Measurements from ENCODE around the gene SPRING1.
"Not testable (repeated sequence)": the region's sequence is repeated elsewhere in the genome, so short reads cannot be mapped to it uniquely, and the experiment has no call there.

Gene SPRING1

GRCh38 chr12:116737774-116738657, at the start of gene SPRING1, which contains the start of gene RNFT2:
Gene SPRING1, minus strand, starts transcription at chr12:116738069. Its CDS starts 169 bp downstream, at chr12:116737900.
Gene RNFT2, plus strand, starts transcription at chr12:116738315. Its CDS starts 2,183 bp downstream, at chr12:116740498.
- peak; percentile 93 for DNase-seq (ENCODE audit: low read depth)

- DNase-seq (ENCODE audit: low read depth): no peak
These were observed 46.4 kb upstream of the SPRING1 start for GRCh38 chr12:116784238-116784612.

- no peak for DNase-seq (ENCODE audit: low read depth)
These were observed 45.8 kb upstream of the SPRING1 start for GRCh38 chr12:116783525-116784237.

GRCh38 chr12:116780942-116781341, 43.1 kb upstream of the SPRING1 start:
- no peak for DNase-seq (ENCODE audit: low read depth)

GRCh38 chr12:116779597-116779996, 41.7 kb upstream of the SPRING1 start:
- DNase-seq (ENCODE audit: low read depth): no peak

- DNase-seq (ENCODE audit: low read depth): no peak
These were observed 39.4 kb upstream of the SPRING1 start for GRCh38 chr12:116777245-116777644.

- DNase-seq (ENCODE audit: low read depth): no peak
These were observed 36.2 kb upstream of the SPRING1 start for GRCh38 chr12:116774020-116774419.

- no peak for DNase-seq (ENCODE audit: low read depth)
These were observed 35.4 kb upstream of the SPRING1 start for GRCh38 chr12:116773276-116773731.

GRCh38 chr12:116771651-116772050, 33.8 kb upstream of the SPRING1 start:
- no peak for DNase-seq (ENCODE audit: low read depth)

GRCh38 chr12:116766746-116767145, 28.9 kb upstream of the SPRING1 start:
- DNase-seq (ENCODE audit: low read depth): no peak

- DNase-seq (ENCODE audit: low read depth): no peak
These were observed 28.4 kb upstream of the SPRING1 start for GRCh38 chr12:116766285-116766684.

- no peak for DNase-seq (ENCODE audit: low read depth)
These were observed 27.4 kb upstream of the SPRING1 start for GRCh38 chr12:116765271-116765670.

- no peak for DNase-seq (ENCODE audit: low read depth)
These were observed 23.6 kb upstream of the SPRING1 start for GRCh38 chr12:116761499-116761898.

- no peak for DNase-seq (ENCODE audit: low read depth)
These were observed 22.8 kb upstream of the SPRING1 start for GRCh38 chr12:116760622-116761020.

- DNase-seq (ENCODE audit: low read depth): no peak
These were observed 22.1 kb upstream of the SPRING1 start for GRCh38 chr12:116759783-116760621.

GRCh38 chr12:116754783-116755182, 16.9 kb upstream of the SPRING1 start:
- not testable (repeated sequence) for DNase-seq (ENCODE audit: low read depth)

- not testable (repeated sequence) for DNase-seq (ENCODE audit: low read depth)
These were observed 16.2 kb upstream of the SPRING1 start for GRCh38 chr12:116754097-116754496.

GRCh38 chr12:116750298-116750697, 12.4 kb upstream of the SPRING1 start:
- DNase-seq (ENCODE audit: low read depth): no peak

GRCh38 chr12:116749884-116750283, 12.0 kb upstream of the SPRING1 start:
- DNase-seq (ENCODE audit: low read depth): no peak

- no peak for DNase-seq (ENCODE audit: low read depth)
These were observed 7.7 kb upstream of the SPRING1 start for GRCh38 chr12:116745554-116745953.

GRCh38 chr12:116744766-116745165, 6.9 kb upstream of the SPRING1 start:
- no peak for DNase-seq (ENCODE audit: low read depth)

- not testable (repeated sequence) for DNase-seq (ENCODE audit: low read depth)
These were observed 4.9 kb upstream of the SPRING1 start for GRCh38 chr12:116742787-116743186.
